ENCODE measurements around the gene SPRR2B. TPM values are rescaled to one million over a fixed set of nuclear protein-coding genes. Genes with fewer than 3 reads are reported as not detected.

Gene SPRR2B
- total and polyA plus RNA-seq, 2 of the 4 experiments (the other 2 are of a cell fraction) = not detected

- no peaks in the 10 kb centered on the region for H3K9me3 ChIP-seq (ENCODE audit: control insufficient read depth, insufficient read depth, low read length)
- no peak overlapping the region for H2BK120ac ChIP-seq (ENCODE audit: low read depth, low read length)
- ATAC-seq (ENCODE audit: low read depth) (no peak), DNase-seq (no peak)
- H2AK5ac ChIP-seq (ENCODE audit: low read depth, low read length) = no peak overlapping the region
- BruUV-seq (replicated peaks) = no TSS peak
- H3K14ac ChIP-seq (replicated peaks; ENCODE audit: low read depth, low read length) = no peak overlapping the region
- dilution Hi-C loops (cut with HindIII; ENCODE audit: low sequenced_read_pairs, unreplicated experiment) = no loop called here
- no peaks in the 10 kb centered on the region for H3K36me3 ChIP-seq (ENCODE audit: control insufficient read depth, insufficient read depth, low read length)
- no peak overlapping the region for H3K9ac ChIP-seq (ENCODE audit: low read depth, low read length)
- H3K4ac ChIP-seq (ENCODE audit: low read depth, low read length) = no peak overlapping the region
- no peak overlapping the region for H2BK20ac ChIP-seq (ENCODE audit: low read depth, low read length)
- H3K56ac ChIP-seq (ENCODE audit: extremely low read depth, insufficient read depth, low read length) = no peak overlapping the region
- H2AK9ac ChIP-seq (replicated peaks; ENCODE audit: low read depth, low read length, poor library complexity) = no peak overlapping the region
- intact Hi-C loops (cut with micrococcal nuclease) = no loop called here
- H3K9me1 ChIP-seq (ENCODE audit: insufficient read depth, low read length) = no peaks in the 10 kb centered on the region
- ChIA-PET POLR2A (ENCODE audit: unreplicated experiment) (no interaction called here), CTCF (no interaction called here)
- no peak overlapping the region for H4K5ac ChIP-seq (ENCODE audit: low read depth, low read length)
- H3K27me3 ChIP-seq (ENCODE audit: control insufficient read depth, insufficient read depth, low read length) = no peaks in the 10 kb centered on the region
- no peak overlapping the region for H3K23ac ChIP-seq (ENCODE audit: low read depth, low read length)
- in situ Hi-C loops (cut with MboI; ENCODE audit: low sequenced_read_pairs) = no loop called here
- TF ChIP-seq MXI1 (IDR thresholded peaks at IDR 0.05; ENCODE audit: borderline replicate concordance, low read depth, low read length) (no peak), CTCF (conservative IDR thresholded peaks at IDR 0.05; ENCODE audit: low read depth, low read length) (no peak), FOS (IDR thresholded peaks at IDR 0.05; ENCODE audit: low read depth, low read length) (no peak), POLR2A (IDR thresholded peaks at IDR 0.05; ENCODE audit: low read depth, low read length) (no peak), RFX5 (IDR thresholded peaks at IDR 0.05; ENCODE audit: low read depth, low read length) (no peak), RAD21 (IDR thresholded peaks at IDR 0.05; ENCODE audit: low read length) (no peak)
- WGBS, 2 experiments (ENCODE audit: extremely low coverage in 2 of 2, insufficient read length in 1 of 2) = 17% methylated on average over 1 of the region's 1 CpG; no CpG with 5 or more reads in 1 of the 2 experiments
- H3K18ac ChIP-seq (ENCODE audit: low read depth, low read length) = no peak overlapping the region
- H2AFZ ChIP-seq (replicated peaks; ENCODE audit: low read length, poor library complexity) = no peak overlapping the region
- H3K27ac ChIP-seq (ENCODE audit: insufficient read depth, low read length) = no peak overlapping the region
- no peaks in the 10 kb centered on the region for H4K20me1 ChIP-seq (ENCODE audit: insufficient read depth, low read length)
- no peaks in the 10 kb centered on the region for H3K79me1 ChIP-seq (ENCODE audit: low read depth in 1 of 2, low read length in 2 of 2)
- no peak overlapping the region for H4K91ac ChIP-seq (ENCODE audit: insufficient read depth, low read depth, low read length)
- no peak overlapping the region for H3K4me2 ChIP-seq (ENCODE audit: low read depth, low read length)
- H2BK15ac ChIP-seq (ENCODE audit: low read depth, low read length) = no peak overlapping the region
- no peaks in the 10 kb centered on the region for H3K4me1 ChIP-seq (ENCODE audit: control insufficient read depth, insufficient read depth, low read length)
- no peak overlapping the region for H2BK5ac ChIP-seq (ENCODE audit: low read depth, low read length, poor library complexity, severe bottlenecking)
- no peak overlapping the region for H4K8ac ChIP-seq (ENCODE audit: low read depth in 2 of 2, low read length in 2 of 2)
- no peak overlapping the region for H3K4me3 ChIP-seq (ENCODE audit: insufficient read depth, low read depth, low read length)
Measured at GRCh38 chr1:153024413-153024812, 47.0 kb downstream of the SPRR2B start.

All from IMR-90 (cell line).